ENCODE data around the gene CCDC102B. TPM values are rescaled to one million over a fixed set of nuclear protein-coding genes. Genes with fewer than 3 reads are reported as not detected.

Gene CCDC102B
- total RNA-seq, 1 donor from 2014 or later, result 4.4 TPM

GRCh38 chr18:69035756-69036155 lies 237.9 kb downstream of the CCDC102B start:
- Mint-ChIP-seq H3K36me3 (ENCODE audit: insufficient read depth) (no peaks in the 10 kb centered on the region), H3K9me3 (ENCODE audit: low read depth) (no peaks in the 10 kb centered on the region), H3K4me3 (ENCODE audit: low read depth) (no peak overlapping the region), H3K27me3 (no peaks in the 10 kb centered on the region), H3K4me1 (ENCODE audit: low read depth) (no peaks in the 10 kb centered on the region), H3K27ac (no peak overlapping the region)
- DNase-seq (ENCODE audit: low spot score, unreplicated experiment), result no peak
- TF ChIP-seq CTCF (IDR thresholded peaks at IDR 0.05; ENCODE audit: unreplicated experiment), result no peak

- no peaks in the 10 kb centered on the region for H3K36me3 Mint-ChIP-seq (ENCODE audit: insufficient read depth)
- no peak overlapping the region for H3K4me3 Mint-ChIP-seq (ENCODE audit: low read depth)
These were observed 246.3 kb downstream of the CCDC102B start for GRCh38 chr18:69044215-69044614.

GRCh38 chr18:69064063-69064462 lies 266.2 kb downstream of the CCDC102B start:
- peaks cover 6% of the 10 kb centered on the region for H3K9me3 Mint-ChIP-seq (ENCODE audit: low read depth)
- H3K27me3 Mint-ChIP-seq, result no peaks in the 10 kb centered on the region
- no peaks in the 10 kb centered on the region for H3K36me3 Mint-ChIP-seq (ENCODE audit: insufficient read depth)

More at GRCh38 chr18:69044215-69044614, 246.3 kb downstream of the CCDC102B start:
- Mint-ChIP-seq H3K27ac (no peak overlapping the region), H3K4me1 (ENCODE audit: low read depth) (no peaks in the 10 kb centered on the region), H3K9me3 (ENCODE audit: low read depth) (peaks cover 5% of the 10 kb centered on the region), H3K27me3 (no peaks in the 10 kb centered on the region)
- no peak for TF ChIP-seq CTCF (IDR thresholded peaks at IDR 0.05; ENCODE audit: unreplicated experiment)
- no peak for DNase-seq (ENCODE audit: low spot score, unreplicated experiment)

GRCh38 chr18:69067048-69067447 lies 269.2 kb downstream of the CCDC102B start:
- Mint-ChIP-seq H3K9me3 (ENCODE audit: low read depth) (peaks cover 3% of the 10 kb centered on the region), H3K4me1 (ENCODE audit: low read depth) (no peaks in the 10 kb centered on the region), H3K4me3 (ENCODE audit: low read depth) (no peak overlapping the region), H3K36me3 (ENCODE audit: insufficient read depth) (no peaks in the 10 kb centered on the region), H3K27me3 (no peaks in the 10 kb centered on the region), H3K27ac (no peak overlapping the region)
- DNase-seq (ENCODE audit: low spot score, unreplicated experiment), result no peak
- TF ChIP-seq CTCF (IDR thresholded peaks at IDR 0.05; ENCODE audit: unreplicated experiment), result no peak

More at GRCh38 chr18:69064063-69064462, 266.2 kb downstream of the CCDC102B start:
- H3K4me3 Mint-ChIP-seq (ENCODE audit: low read depth), result no peak overlapping the region
- no peak overlapping the region for H3K27ac Mint-ChIP-seq
- no peak for TF ChIP-seq CTCF (IDR thresholded peaks at IDR 0.05; ENCODE audit: unreplicated experiment)
- H3K4me1 Mint-ChIP-seq (ENCODE audit: low read depth), result no peaks in the 10 kb centered on the region
- no peak for DNase-seq (ENCODE audit: low spot score, unreplicated experiment)

- peaks cover under 1% of the 10 kb centered on the region for H3K9me3 Mint-ChIP-seq (ENCODE audit: low read depth)
- no peaks in the 10 kb centered on the region for H3K27me3 Mint-ChIP-seq
- H3K27ac Mint-ChIP-seq, result no peak overlapping the region
- no peaks in the 10 kb centered on the region for H3K4me1 Mint-ChIP-seq (ENCODE audit: low read depth)
- no peak for TF ChIP-seq CTCF (IDR thresholded peaks at IDR 0.05; ENCODE audit: unreplicated experiment)
- no peaks in the 10 kb centered on the region for H3K36me3 Mint-ChIP-seq (ENCODE audit: insufficient read depth)
- no peak overlapping the region for H3K4me3 Mint-ChIP-seq (ENCODE audit: low read depth)
- DNase-seq (ENCODE audit: low spot score, unreplicated experiment), result no peak
These were observed 273.8 kb downstream of the CCDC102B start for GRCh38 chr18:69071680-69072079.

All from progenitor cell of endocrine pancreas (in vitro differentiated cells).